Activated CD4-positive, alpha-beta T cell treated with anti-CD3 and anti-CD28 coated beads for 24 hours (primary cell): ENCODE measurements around the gene CSH1.
"Not testable (repeated sequence)": the region's sequence is repeated elsewhere in the genome, so short reads cannot be mapped to it uniquely, and the experiment has no call there.

ENCODE experiments used
- DNase-seq, 2 donors: peaks; one replicate each; pipeline ENCODE4 v3.0.0-alpha.2; 2020; ENCODE audit warnings: low read depth in 2 of 2

The CSH1 gene

DNA sequence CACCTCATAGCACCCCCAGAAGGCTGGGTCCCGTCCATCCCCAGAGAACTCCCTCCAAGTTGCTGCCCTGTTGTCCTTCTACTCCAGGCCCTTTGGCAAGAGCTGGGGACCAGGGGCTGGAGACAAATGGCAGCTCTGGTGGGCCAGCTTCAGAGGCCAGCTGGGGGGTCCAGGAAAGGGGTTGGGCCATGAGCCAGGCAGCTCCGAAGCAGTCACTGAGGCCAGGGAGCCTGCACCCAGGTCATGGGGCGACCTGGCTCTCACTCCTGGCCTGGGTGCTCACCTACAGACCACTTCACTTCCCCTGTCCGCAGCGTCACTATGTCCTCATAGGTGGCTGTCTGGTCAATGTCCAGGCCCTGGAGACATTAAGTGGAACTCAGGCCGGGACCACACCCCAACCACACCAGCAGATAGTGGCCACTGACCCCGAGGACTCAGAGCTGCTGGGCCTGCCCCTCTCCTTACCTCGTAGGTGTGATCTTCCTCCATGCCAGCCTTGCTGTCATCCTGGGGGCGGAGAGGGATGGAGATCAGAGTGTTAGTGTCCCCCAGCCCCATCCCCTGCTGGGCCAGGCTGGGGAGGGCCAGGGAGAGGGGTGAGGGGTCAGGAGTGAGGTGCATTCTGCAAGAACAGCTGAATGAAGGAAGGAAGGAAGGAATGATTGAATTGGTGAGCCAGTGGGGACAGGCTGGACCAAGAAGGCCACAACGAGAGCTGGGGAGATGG, 32.8 kb upstream of the CSH1 start:
- no peak for DNase-seq

- no peak for DNase-seq
These were observed 31.8 kb upstream of the CSH1 start for GRCh38 chr17:63928172-63928666.

GRCh38 chr17:63927464-63928171, 31.2 kb upstream of the CSH1 start:
- no peak for DNase-seq

- no peak for DNase-seq
These were observed 29.8 kb upstream of the CSH1 start for GRCh38 chr17:63926164-63926563.

DNA sequence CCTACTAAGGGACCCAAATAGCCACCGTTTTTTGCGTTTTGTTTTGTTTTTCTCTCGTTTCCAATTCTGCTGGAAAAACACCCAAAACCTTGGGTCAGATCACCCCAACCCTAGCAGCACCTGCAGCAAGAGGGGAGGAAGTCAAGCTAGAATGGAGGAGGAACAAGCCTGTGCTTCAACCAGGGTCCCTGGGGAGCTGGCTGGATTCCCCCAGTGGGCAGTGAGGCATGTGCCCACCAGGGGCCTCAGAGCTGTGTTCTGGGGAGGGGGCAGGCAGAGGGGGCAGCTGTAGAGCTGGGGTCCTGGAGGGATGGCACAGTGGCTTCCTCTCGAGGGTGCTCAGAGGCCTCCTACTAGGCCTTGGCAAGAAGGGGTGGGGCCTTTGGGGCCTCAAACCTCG, 29.2 kb upstream of the CSH1 start:
- no peak for DNase-seq

- not testable (repeated sequence) for DNase-seq
These were observed 26.0 kb upstream of the CSH1 start for GRCh38 chr17:63922402-63922801.

GRCh38 chr17:63920779-63921178, 24.4 kb upstream of the CSH1 start:
- not testable (repeated sequence) for DNase-seq

DNA sequence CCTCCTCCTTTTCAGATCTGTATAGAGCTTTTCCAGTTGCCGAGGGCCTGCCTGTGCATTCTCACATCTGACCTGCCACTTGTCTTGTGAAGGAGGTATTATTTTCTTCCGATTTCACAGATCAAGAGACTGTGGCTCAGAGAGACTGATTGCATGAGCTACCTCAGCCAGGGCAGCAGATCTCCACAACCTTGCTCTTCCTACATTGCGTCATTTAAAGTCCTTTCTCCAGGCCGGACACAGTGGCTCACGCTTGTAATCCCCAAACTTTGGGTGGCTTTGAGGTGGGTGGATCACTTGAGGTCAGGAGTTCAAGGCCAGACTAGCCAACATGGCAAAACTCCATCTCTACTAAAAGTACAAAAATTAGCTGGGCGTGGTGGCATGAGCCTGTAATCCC, 23.7 kb upstream of the CSH1 start:
- not testable (repeated sequence) for DNase-seq

DNA sequence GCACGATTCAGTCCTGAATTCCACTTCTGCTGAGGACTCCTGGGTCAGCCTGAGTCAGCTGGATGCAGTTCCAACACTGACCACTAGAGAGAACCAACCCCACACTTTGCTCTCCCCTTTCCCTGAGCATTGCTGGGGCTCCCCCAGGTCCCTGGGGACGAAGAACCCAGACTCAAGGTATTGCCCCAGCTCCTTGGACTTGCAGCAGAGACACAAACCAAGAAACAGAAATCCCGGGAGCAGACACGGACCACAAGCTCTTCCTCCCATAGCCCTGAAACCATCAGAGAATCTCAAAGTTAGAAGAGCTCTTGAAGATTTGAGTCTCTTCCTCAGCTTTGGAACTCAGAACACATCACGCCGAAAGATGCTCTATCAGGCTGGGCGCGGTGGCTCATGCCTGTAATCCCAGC, 22.9 kb upstream of the CSH1 start:
- DNase-seq = peak; percentile 56 to 63

GRCh38 chr17:63918789-63919305, 22.5 kb upstream of the CSH1 start, which contains the start of gene GH1:
GH1 (minus strand) TSS chr17:63918839; CDS start chr17:63918776, 63 bp downstream.
- not testable (repeated sequence) for DNase-seq

GRCh38 chr17:63918305-63918704, 21.9 kb upstream of the CSH1 start:
- DNase-seq = no peak

- DNase-seq = no peak
These were observed 21.3 kb upstream of the CSH1 start for GRCh38 chr17:63917646-63918045.

DNA sequence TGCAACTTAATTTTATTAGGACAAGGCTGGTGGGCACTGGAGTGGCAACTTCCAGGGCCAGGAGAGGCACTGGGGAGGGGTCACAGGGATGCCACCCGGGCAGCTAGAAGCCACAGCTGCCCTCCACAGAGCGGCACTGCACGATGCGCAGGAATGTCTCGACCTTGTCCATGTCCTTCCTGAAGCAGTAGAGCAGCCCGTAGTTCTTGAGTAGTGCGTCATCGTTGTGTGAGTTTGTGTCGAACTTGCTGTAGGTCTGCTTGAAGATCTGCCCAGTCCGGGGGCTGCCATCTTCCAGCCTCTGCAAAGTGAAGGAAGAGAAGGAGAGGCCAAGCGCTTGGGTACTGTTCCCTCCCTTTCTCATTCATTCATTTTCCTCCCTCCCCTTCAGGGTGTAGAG, 20.8 kb upstream of the CSH1 start:
- not testable (repeated sequence) for DNase-seq

DNA sequence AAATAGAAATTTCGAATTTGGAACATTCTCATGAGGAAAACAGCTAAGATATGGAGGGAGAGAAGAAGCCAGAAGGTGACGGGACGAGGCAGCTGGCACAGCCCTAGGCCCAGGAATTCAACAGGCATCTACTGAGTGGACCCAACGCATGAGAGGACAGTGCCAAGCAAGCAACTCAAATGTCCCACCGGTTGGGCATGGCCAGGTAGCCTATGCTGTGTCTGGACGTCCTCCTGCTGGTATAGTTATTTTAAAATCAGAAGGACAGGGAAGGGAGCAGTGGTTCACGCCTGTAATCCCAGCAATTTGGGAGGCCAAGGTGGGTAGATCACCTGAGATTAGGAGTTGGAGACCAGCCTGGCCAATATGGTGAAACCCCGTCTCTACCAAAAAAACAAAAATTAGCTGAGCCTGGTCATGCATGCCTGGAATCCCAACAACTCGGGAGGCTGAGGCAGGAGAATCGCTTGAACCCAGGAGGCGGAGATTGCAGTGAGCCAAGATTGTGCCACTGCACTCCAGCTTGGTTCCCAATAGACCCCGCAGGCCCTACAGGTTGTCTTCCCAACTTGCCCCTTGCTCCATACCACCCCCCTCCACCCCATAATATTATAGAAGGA, 20.3 kb upstream of the CSH1 start:
- DNase-seq = no peak

- DNase-seq = not testable (repeated sequence)
These were observed 19.4 kb upstream of the CSH1 start for GRCh38 chr17:63915753-63916152.

DNA sequence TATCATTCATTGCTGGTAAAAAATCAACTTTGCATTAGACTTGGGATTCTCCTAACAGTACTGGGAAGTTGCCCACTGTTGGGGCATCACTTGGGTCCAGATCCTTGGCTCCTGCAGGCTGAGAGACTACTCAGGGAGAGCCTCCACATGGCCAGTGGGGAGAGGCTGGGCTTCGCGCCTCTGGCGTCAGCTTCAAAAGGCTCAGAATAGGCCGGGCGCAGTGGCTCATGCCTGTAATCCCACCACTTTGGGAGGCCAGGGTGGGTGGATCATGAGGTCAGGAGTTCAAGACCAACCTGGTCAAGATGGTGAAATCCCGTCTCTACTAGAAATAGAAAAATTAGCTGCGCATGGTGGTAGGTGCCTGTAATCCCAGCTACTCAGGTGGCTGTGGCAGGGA, 18.1 kb upstream of the CSH1 start:
- no peak for DNase-seq

GRCh38 chr17:63911657-63912100, 15.3 kb upstream of the CSH1 start:
- DNase-seq = peak; percentile 49 to 57

DNA sequence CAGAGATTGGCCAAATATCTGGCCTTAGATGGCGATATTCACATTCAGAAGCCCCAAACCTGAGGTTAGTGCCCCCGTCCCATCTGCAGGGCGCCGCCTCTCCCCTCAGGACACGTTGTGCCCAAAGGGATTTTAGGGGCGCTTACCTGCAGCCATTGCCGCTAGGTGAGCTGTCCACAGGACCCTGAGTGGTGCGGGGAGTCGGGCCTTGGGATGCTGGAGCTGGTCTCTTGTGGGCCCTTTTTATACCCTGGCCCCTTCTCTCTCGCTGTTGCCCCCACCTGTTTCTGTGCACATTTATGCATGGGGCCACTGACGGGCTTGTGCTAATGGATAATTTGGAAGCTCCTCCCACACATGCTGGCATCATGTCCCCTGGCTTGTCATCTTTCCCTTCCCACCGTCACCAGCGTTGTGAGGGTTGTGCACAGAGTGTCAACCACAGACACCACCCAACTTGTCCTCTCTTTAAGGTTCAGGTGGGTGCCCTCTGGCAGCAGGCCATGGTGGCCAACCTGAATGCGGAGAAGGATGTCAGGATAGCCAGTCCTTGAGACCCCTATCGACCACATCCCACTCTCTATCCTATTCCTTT, 14.8 kb upstream of the CSH1 start, which contains the start of gene CSHL1:
CSHL1 (minus strand) TSS at position 218 of the 595 bp plus-strand sequence; CDS start at position 156, 62 bp downstream.
- DNase-seq = no peak

DNA sequence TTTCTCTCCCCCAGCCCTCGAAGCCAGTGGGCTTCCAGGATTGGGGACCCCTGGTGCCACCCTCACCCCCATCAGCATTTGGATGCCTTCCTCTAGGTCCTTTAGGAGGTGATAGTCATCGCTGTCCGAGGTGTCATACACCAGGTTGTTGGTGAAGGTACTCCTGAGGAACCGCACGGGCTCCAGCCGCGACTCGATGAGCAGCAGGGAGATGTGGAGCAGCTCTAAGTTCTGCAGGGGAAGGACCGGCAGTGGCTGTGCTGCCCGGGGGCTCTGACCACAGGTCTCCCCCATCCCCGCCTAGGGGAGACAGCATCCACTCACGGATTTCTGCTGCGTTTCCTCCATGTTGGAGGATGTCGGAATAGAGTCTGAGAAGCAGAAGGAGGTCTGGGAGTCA, 13.7 kb upstream of the CSH1 start:
- no peak for DNase-seq

GRCh38 chr17:63909586-63909985, 13.2 kb upstream of the CSH1 start:
- DNase-seq = not testable (repeated sequence)

- not testable (repeated sequence) for DNase-seq
These were observed 10.9 kb upstream of the CSH1 start for GRCh38 chr17:63907161-63907778.
